GM18511 (cell line): Measurements from ENCODE around the gene KLHDC9.
"Not testable (repeated sequence)": the region's sequence is repeated elsewhere in the genome, so short reads cannot be mapped to it uniquely, and the experiment has no call there.

Experiments
- ATAC-seq: cut with Tn5 transposase; IDR thresholded peaks from one replicate; pipeline ENCODE4 v1.9.1; 2021; ENCODE audit warnings: mild to moderate bottlenecking, moderate library complexity; ENCODE audit not compliant: unreplicated experiment

KLHDC9 gene

GRCh38 chr1:161094481-161094880 is 3.7 kb upstream of the KLHDC9 start:
- ATAC-seq, result no peak

DNA sequence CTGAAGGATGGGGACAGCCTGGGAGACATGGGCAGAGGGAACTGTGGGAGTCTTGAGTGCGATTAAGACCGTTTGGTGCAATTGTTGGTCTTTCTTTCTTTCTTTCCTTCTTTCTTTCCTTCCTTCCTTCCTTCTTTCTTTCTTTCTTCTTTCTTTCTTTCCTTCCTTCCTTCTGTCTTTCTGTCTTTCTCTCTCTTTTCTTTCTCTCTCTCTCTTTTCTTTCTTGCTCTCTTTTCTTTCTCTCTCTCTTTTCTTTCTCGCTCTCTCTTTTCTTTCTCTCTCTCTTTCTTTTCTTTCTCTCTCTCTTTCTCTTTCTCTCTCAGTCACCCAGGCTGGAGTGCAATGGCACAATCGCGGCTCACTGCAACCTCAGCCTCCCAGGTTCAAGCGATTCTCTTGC is 2.9 kb upstream of the KLHDC9 start:
- ATAC-seq, result no peak

GRCh38 chr1:161096015-161096414 is 2.1 kb upstream of the KLHDC9 start:
- peak; percentile 57 for ATAC-seq

GRCh38 chr1:161096530-161096929 is 1.6 kb upstream of the KLHDC9 start:
- ATAC-seq, result no peak

DNA sequence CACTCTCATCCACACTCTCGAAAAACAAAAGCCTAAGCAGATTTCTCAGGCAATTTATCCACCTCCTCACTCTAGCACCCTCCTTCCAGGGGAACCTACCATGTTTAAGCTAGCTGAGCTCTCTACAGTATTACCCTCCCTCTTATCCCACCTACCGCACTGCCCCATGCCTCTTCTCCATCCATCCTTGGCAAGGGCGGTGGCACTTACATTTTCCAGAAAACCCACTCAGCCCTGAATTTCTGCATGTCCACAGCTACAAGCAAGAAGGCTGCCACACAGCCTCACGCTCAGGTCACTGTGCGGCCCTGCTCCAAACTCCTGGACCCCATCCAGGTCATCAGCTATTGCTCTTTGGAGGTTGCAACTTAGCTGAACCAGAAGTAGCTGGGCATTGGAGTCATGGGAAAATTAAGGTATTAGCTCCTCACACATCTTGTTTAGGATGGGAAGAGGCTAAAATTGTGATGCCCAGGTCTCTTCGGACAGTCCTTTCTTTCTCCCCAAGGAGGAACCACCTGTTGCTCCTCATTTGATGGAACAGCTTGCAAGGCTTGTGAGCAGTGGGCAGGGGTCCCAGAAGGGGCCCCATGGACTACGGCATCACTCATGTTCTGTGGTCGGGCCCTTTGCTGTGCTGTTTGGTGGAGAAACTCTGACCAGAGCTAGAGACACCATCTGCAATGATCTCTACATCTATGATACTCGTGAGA is 1.1 kb downstream of the KLHDC9 start:
- ATAC-seq, result no peak

DNA sequence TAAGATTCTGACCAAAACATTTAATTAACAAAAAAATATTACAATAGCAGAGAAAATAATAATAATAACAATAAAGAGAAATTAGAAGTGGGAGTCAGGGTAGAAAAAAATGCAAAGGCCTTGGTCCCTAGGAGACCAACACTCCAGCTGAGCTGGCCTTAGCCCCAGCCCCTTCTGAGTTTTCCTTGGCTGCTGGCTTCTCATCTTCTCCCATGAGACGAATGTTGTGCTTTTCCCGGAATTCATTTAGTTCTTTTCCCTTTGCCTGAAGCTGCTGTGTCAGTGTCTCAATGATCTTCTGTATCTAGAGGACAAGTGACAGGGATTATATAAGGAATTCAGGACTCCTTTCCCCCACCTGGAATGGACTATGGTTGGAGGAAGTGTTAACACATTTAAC is 2.4 kb downstream of the KLHDC9 start:
- ATAC-seq, result no peak

- no peak for ATAC-seq
These were observed 8.3 kb downstream of the KLHDC9 start for GRCh38 chr1:161106431-161106830.

- ATAC-seq, result no peak
These were observed 13.0 kb downstream of the KLHDC9 start for GRCh38 chr1:161111117-161111516.

DNA sequence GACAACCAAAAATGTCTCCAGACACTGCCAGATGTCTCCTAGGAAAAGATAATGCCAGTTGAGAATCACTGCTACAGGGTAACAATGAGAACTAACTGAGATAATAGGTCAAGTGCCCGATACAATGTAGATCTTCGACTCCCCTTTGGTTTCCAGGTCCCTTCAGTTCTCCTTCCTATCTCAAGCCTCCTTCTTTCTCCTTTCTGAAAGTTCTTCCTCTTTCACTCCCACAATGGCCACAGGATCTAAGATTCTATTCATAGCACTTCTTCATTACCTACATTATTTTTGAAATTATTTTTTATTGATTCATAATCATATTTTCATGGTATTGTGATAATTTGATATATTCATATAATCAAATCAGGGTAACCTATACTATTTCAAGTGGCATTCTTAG is 13.4 kb downstream of the KLHDC9 start:
- ATAC-seq, result no peak

DNA sequence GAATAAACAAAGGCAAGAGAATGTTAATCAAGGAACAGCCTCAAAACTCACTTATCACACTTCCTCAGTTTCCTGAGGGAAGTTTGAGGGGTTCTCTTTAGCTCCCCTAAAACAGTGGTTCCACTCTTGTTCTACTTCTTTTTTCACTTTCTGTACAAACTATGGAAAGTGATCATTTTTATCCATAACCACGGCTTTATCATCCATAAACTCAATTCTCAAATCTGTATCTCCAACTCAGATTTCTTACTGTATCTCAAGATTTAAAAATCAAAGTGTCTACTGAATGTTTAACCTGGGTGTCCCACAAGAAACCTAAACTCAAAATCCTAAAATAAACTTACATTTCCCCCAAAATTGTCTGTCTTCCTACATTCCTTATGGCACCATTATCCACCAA is 15.8 kb downstream of the KLHDC9 start:
- no peak for ATAC-seq

DNA sequence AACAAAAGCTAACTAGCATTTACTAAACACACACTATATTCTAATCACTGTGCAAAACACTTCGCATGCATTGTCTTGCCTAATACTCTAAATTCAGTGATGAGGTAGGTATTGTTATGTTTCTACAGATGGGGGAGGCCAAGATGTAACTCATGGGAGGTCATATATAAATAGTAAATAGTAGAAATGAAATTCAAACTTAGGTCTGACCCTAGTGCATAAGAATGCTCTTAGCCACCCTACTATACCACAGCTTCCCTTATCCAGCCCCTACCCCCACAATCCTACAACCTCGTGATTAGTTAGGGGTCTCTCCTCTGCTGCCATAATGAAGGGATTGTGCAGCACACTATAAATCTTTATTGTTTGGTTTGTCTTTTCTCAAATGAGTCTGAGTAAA is 16.4 kb downstream of the KLHDC9 start:
- no peak for ATAC-seq

DNA sequence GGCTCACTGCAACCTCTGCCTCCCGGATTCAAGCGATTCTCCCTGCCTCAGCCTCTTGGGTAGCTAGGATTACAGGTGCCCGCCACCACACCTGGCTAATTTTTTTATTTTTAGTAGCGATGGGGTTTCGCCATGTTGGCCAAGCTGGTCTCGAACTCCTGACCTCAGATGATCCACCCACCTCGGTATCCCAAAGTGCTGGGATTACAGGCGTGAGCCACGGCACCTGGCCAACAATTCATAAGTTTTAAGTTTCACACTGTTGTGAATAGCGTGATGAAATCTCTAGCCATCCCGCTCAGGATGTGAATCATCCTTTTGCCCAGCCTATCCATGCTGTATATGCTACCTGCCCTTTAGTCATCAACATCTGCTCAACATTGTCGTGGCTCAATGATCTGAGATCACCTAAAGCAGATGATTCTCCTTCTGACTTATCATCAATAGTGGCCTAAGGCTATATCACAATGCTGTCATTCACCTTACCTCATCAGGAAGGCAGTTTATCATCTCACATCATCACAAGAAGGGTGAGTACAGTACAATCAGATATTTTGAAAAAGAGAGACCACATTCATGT is 17.1 kb downstream of the KLHDC9 start:
- no peak for ATAC-seq

- not testable (repeated sequence) for ATAC-seq
These were observed 17.8 kb downstream of the KLHDC9 start for GRCh38 chr1:161115961-161116360.

GRCh38 chr1:161117759-161118581 is 19.8 kb downstream of the KLHDC9 start, which contains the start of the genes NIT1 and PFDN2:
TSS of gene NIT1 (plus strand) at chr1:161118105. CDS start at chr1:161118177, 72 bp downstream.
TSS of gene PFDN2 (minus strand) at chr1:161118037. CDS start at chr1:161118026, 11 bp downstream.
- peak; percentile 90 for ATAC-seq

DNA sequence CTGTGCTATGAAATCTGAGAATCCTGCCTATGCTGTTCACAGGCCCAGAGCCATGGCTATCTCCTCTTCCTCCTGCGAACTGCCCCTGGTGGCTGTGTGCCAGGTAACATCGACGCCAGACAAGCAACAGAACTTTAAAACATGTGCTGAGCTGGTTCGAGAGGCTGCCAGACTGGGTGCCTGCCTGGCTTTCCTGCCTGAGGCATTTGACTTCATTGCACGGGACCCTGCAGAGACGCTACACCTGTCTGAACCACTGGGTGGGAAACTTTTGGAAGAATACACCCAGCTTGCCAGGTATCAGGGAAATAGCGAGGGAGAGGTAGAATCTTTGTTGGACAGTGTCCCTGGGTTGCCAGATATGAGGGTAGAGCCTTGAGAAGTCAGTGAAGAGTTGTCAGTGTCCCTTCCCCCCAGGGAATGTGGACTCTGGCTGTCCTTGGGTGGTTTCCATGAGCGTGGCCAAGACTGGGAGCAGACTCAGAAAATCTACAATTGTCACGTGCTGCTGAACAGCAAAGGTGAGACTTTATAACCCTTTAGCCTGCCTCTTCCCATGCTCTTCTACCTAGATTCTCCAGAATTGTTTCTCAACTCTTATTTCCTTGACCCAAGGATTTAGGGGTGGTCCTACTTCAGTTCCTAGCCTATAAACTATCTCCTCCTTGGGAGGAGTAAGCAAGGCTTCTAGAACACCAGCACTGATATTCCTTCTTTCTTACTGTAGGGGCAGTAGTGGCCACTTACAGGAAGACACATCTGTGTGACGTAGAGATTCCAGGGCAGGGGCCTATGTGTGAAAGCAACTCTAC is 21.1 kb downstream of the KLHDC9 start:
- ATAC-seq, result no peak

GRCh38 chr1:161121042-161121650 is 23.0 kb downstream of the KLHDC9 start:
- no peak for ATAC-seq

DNA sequence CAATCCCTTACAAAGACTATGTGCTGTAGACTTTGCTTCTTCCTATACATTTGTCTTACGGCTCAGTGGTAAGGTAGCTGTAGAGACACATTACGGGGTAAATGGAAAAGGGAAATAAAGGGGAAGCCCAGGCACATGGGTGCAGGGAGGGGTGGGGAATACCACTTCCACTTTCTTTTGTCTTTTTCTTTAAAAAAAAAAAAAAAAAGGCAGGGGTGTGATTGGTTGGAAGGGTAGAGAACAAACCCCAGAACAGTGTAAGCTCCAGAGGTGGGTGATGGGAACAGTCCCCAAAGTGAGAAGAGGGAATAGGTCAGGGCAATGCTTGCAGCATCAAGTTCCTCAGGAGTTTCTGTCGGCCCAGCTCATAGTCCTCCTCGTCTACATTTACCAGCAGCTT is 23.7 kb downstream of the KLHDC9 start:
- ATAC-seq, result no peak

GRCh38 chr1:161122967-161123366 is 24.8 kb downstream of the KLHDC9 start:
- ATAC-seq, result no peak

- ATAC-seq, result no peak
These were observed 29.5 kb downstream of the KLHDC9 start for GRCh38 chr1:161127649-161128048.

- ATAC-seq, result no peak
These were observed 30.6 kb downstream of the KLHDC9 start for GRCh38 chr1:161128591-161129420.
